Neuron (in vitro differentiated cells): ENCODE measurements around the gene GPHA2.

Source experiments
- H2AFZ ChIP-seq: one replicate; pipeline ENCODE4 v1.6.1; 2013; ENCODE audit warnings: low read depth, mild to moderate bottlenecking, inconsistent platforms, low read length, moderate library complexity
- H3K27me3 ChIP-seq: one replicate; pipeline ENCODE4 v1.6.1; 2013; ENCODE audit warnings: low read length; ENCODE audit not compliant: insufficient read depth
- H3K36me3 ChIP-seq: one replicate; pipeline ENCODE4 v1.6.1; 2013; ENCODE audit warnings: low read length; ENCODE audit not compliant: insufficient read depth
- H3K4me1 ChIP-seq: one replicate; pipeline ENCODE4 v1.6.1; 2013; ENCODE audit warnings: low read length; ENCODE audit not compliant: insufficient read depth
- H3K4me3 ChIP-seq: 2 replicates; pipeline ENCODE4 v1.5.1; 2013; ENCODE audit warnings: mild to moderate bottlenecking, low read length, moderate library complexity
- H3K9me3 ChIP-seq: one replicate; pipeline ENCODE4 v1.6.1; 2013; ENCODE audit warnings: low read length

The GPHA2 gene

GRCh38 chr11:64913171-64913727 is 22.4 kb downstream of the GPHA2 start:
- Histone ChIP-seq H2AFZ (no peak overlapping the region), H3K4me1 (peaks cover 17% of the 10 kb centered on the region), H3K27me3 (no peaks in the 10 kb centered on the region)

GRCh38 chr11:64911689-64912088 is 24.0 kb downstream of the GPHA2 start:
- peaks cover 58% of the 10 kb centered on the region for H3K36me3 ChIP-seq

More at GRCh38 chr11:64913171-64913727, 22.4 kb downstream of the GPHA2 start:
- Histone ChIP-seq H3K9me3 (no peaks in the 10 kb centered on the region), H3K36me3 (peaks cover 46% of the 10 kb centered on the region), H3K4me3 (no peak overlapping the region)

GRCh38 chr11:64911142-64911541 is 24.6 kb downstream of the GPHA2 start:
- H3K36me3 ChIP-seq = peaks cover 63% of the 10 kb centered on the region

More at GRCh38 chr11:64911689-64912088, 24.0 kb downstream of the GPHA2 start:
- Histone ChIP-seq H3K4me3 (no peak overlapping the region), H3K9me3 (no peaks in the 10 kb centered on the region), H3K4me1 (peaks cover 9% of the 10 kb centered on the region), H3K27me3 (no peaks in the 10 kb centered on the region), H2AFZ (no peak overlapping the region)

GRCh38 chr11:64910451-64911093 is 25.1 kb downstream of the GPHA2 start:
- Histone ChIP-seq H3K4me1 (no peaks in the 10 kb centered on the region), H3K4me3 (no peak overlapping the region), H3K36me3 (peaks cover 69% of the 10 kb centered on the region), H3K9me3 (no peaks in the 10 kb centered on the region), H3K27me3 (no peaks in the 10 kb centered on the region), H2AFZ (no peak overlapping the region)

More at GRCh38 chr11:64911142-64911541, 24.6 kb downstream of the GPHA2 start:
- Histone ChIP-seq H2AFZ (no peak overlapping the region), H3K4me1 (peaks cover 5% of the 10 kb centered on the region), H3K4me3 (no peak overlapping the region), H3K27me3 (no peaks in the 10 kb centered on the region), H3K9me3 (no peaks in the 10 kb centered on the region)

- no peak overlapping the region for H3K4me3 ChIP-seq
- peaks cover 73% of the 10 kb centered on the region for H3K36me3 ChIP-seq
- no peaks in the 10 kb centered on the region for H3K4me1 ChIP-seq
Measured at GRCh38 chr11:64909653-64910343, 25.9 kb downstream of the GPHA2 start.

GRCh38 chr11:64908766-64909165 is 26.9 kb downstream of the GPHA2 start:
- H3K27me3 ChIP-seq = no peaks in the 10 kb centered on the region
- no peaks in the 10 kb centered on the region for H3K4me1 ChIP-seq
- H3K36me3 ChIP-seq = peaks cover 72% of the 10 kb centered on the region
- no peak overlapping the region for H2AFZ ChIP-seq
- H3K4me3 ChIP-seq = no peak overlapping the region
- no peaks in the 10 kb centered on the region for H3K9me3 ChIP-seq

More at GRCh38 chr11:64909653-64910343, 25.9 kb downstream of the GPHA2 start:
- H2AFZ ChIP-seq = no peak overlapping the region
- H3K27me3 ChIP-seq = no peaks in the 10 kb centered on the region
- no peaks in the 10 kb centered on the region for H3K9me3 ChIP-seq

- H2AFZ ChIP-seq = no peak overlapping the region
- no peaks in the 10 kb centered on the region for H3K4me1 ChIP-seq
- peaks cover 74% of the 10 kb centered on the region for H3K36me3 ChIP-seq
- no peaks in the 10 kb centered on the region for H3K9me3 ChIP-seq
- no peaks in the 10 kb centered on the region for H3K27me3 ChIP-seq
- H3K4me3 ChIP-seq = no peak overlapping the region
Measured at GRCh38 chr11:64906314-64906635, 29.4 kb downstream of the GPHA2 start.

- H3K36me3 ChIP-seq = peaks cover 70% of the 10 kb centered on the region
- H3K9me3 ChIP-seq = no peaks in the 10 kb centered on the region
- H3K4me1 ChIP-seq = no peaks in the 10 kb centered on the region
- H2AFZ ChIP-seq = no peak overlapping the region
- no peaks in the 10 kb centered on the region for H3K27me3 ChIP-seq
- H3K4me3 ChIP-seq = no peak overlapping the region
Measured at GRCh38 chr11:64905516-64906313, 30.0 kb downstream of the GPHA2 start.

GRCh38 chr11:64903291-64903833 is 32.3 kb downstream of the GPHA2 start:
- Histone ChIP-seq H3K27me3 (no peaks in the 10 kb centered on the region), H2AFZ (no peak overlapping the region), H3K36me3 (peaks cover 57% of the 10 kb centered on the region), H3K4me3 (no peak overlapping the region), H3K4me1 (no peaks in the 10 kb centered on the region), H3K9me3 (no peaks in the 10 kb centered on the region)

GRCh38 chr11:64902102-64902900 is 33.4 kb downstream of the GPHA2 start:
- H3K4me3 ChIP-seq = no peak overlapping the region
- H3K4me1 ChIP-seq = no peaks in the 10 kb centered on the region
- H3K9me3 ChIP-seq = no peaks in the 10 kb centered on the region
- peaks cover 61% of the 10 kb centered on the region for H3K36me3 ChIP-seq
- H2AFZ ChIP-seq = no peak overlapping the region
- H3K27me3 ChIP-seq = no peaks in the 10 kb centered on the region

GRCh38 chr11:64900774-64901173 is 34.9 kb downstream of the GPHA2 start:
- Histone ChIP-seq H3K27me3 (no peaks in the 10 kb centered on the region), H2AFZ (no peak overlapping the region), H3K36me3 (peaks cover 53% of the 10 kb centered on the region), H3K9me3 (no peaks in the 10 kb centered on the region), H3K4me1 (no peaks in the 10 kb centered on the region), H3K4me3 (no peak overlapping the region)

- Histone ChIP-seq H3K4me1 (no peaks in the 10 kb centered on the region), H3K27me3 (no peaks in the 10 kb centered on the region), H3K36me3 (peaks cover 48% of the 10 kb centered on the region), H3K4me3 (no peak overlapping the region), H3K9me3 (no peaks in the 10 kb centered on the region), H2AFZ (no peak overlapping the region)
Measured at GRCh38 chr11:64900263-64900678, 35.4 kb downstream of the GPHA2 start.
